GM06990 (cell line): ENCODE data around the gene DPPA5.

Source experiments
- DNase-seq: peaks from one replicate; pipeline ENCODE4 v3.0.0-alpha.2; 2011; ENCODE audit not compliant: insufficient read length; ENCODE audit errors: extremely low read depth
- H3K27me3 ChIP-seq: replicated peaks from 2 replicates; pipeline ENCODE4 v1.6.0; 2011; ENCODE audit warnings: low read length; ENCODE audit not compliant: control insufficient read depth, insufficient read depth
- H3K36me3 ChIP-seq: 2 replicates; pipeline ENCODE4 v1.5.1; 2011; ENCODE audit warnings: low read length; ENCODE audit not compliant: control insufficient read depth, insufficient read depth
- H3K4me3 ChIP-seq: replicated peaks from 2 replicates; pipeline ENCODE4 v1.5.1; 2011; ENCODE audit warnings: low read depth, mild to moderate bottlenecking, control low read depth, low read length
- TF ChIP-seq, protein P1 (sequence below): IDR thresholded peaks from 2 replicates; pipeline ENCODE4 v1.5.1; 2011; ENCODE audit warnings: low read length, control low read depth, mild to moderate bottlenecking, inconsistent platforms; ENCODE audit not compliant: insufficient read depth, poor library complexity, severe bottlenecking

The DPPA5 gene

DNA sequence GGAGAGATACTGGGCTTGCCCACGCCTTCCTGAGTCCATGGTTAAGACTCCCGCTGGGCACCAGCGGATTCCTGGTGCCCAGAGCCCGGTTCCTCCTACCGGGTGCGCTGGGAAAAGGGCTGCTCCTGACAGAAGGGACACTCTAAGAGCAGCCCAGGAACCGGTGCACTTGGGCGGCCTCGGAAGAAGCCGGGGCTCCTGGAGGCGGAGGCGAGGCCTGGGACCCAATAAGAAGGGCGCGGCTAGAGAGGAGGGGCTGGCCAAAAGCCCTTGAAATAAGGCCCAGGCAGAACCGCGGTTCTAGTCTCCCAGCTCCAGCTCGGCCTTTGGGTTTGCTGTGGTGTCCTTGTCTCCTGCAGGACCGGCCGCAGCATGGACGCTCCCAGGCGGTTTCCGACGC, 8.3 kb upstream of the DPPA5 start, which contains the start of gene KHDC3L:
Gene KHDC3L, plus strand, starts transcription at position 301 of the 400 bp plus-strand sequence. Its CDS starts 72 bp downstream, at position 373.
- TF ChIP-seq, protein P1, sequence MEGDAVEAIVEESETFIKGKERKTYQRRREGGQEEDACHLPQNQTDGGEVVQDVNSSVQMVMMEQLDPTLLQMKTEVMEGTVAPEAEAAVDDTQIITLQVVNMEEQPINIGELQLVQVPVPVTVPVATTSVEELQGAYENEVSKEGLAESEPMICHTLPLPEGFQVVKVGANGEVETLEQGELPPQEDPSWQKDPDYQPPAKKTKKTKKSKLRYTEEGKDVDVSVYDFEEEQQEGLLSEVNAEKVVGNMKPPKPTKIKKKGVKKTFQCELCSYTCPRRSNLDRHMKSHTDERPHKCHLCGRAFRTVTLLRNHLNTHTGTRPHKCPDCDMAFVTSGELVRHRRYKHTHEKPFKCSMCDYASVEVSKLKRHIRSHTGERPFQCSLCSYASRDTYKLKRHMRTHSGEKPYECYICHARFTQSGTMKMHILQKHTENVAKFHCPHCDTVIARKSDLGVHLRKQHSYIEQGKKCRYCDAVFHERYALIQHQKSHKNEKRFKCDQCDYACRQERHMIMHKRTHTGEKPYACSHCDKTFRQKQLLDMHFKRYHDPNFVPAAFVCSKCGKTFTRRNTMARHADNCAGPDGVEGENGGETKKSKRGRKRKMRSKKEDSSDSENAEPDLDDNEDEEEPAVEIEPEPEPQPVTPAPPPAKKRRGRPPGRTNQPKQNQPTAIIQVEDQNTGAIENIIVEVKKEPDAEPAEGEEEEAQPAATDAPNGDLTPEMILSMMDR = no peak
- H3K4me3 ChIP-seq = no peak within 1 kb of the TSS
- DNase-seq = no peak
- H3K27me3 ChIP-seq = no peaks in the 10 kb centered on the region
- no peaks in the 10 kb centered on the region for H3K36me3 ChIP-seq

- H3K4me3 ChIP-seq = no peak overlapping the region
- H3K36me3 ChIP-seq = no peaks in the 10 kb centered on the region
- no peaks in the 10 kb centered on the region; the same call in 1 of the 2 replicates for H3K27me3 ChIP-seq
- no peak for DNase-seq
- TF ChIP-seq, protein P1 = no peak
Observed at GRCh38 chr6:73349311-73349710, 4.8 kb downstream of the DPPA5 start.

- H3K36me3 ChIP-seq = no peaks in the 10 kb centered on the region
- TF ChIP-seq, protein P1 = no peak
- no peaks in the 10 kb centered on the region; the same call in 1 of the 2 replicates for H3K27me3 ChIP-seq
- DNase-seq = no peak
- H3K4me3 ChIP-seq = no peak overlapping the region
Observed at GRCh38 chr6:73348550-73349204, 5.4 kb downstream of the DPPA5 start.

DNA sequence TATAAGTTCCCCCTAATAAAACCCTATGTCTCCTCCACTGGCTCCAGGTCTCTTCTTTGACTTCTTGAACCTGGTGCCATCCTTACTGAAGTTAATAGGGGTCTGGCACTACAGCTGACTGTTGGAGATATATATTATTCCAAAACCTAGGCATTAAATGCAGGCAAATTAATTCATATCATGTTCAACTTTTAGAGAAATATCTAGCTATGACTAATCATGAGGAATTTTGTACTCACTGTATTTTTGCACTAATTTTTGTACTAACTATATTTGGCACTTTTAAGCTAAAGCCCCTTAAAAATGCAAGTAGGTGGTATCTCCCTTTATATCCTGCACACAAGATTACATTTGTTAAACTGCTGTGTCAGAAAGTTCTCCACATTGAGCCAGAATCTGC, 10.9 kb downstream of the DPPA5 start:
- no peaks in the 10 kb centered on the region for H3K36me3 ChIP-seq
- TF ChIP-seq, protein P1 = no peak
- DNase-seq = no peak
- no peak overlapping the region for H3K4me3 ChIP-seq
- H3K27me3 ChIP-seq = no peaks in the 10 kb centered on the region

DNA sequence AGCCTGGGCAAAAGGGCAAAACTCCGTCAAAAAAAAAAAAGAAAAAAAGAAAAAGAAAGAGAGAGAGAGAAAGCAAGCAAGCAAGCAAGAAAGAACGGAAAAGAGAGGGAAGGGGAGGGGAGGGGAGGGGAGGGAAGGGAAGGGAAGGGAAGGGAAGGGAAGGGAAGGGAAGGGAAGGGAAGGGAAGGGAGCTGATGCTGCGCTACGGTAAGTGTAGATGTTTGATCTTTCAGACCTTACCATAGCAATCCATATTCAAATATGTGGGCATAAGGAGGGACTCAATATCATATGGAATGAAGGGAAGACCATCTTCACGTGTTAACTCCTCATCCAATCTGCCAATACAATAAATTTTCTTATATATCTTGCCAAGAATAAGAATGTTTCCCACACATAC, 11.9 kb downstream of the DPPA5 start:
- TF ChIP-seq, protein P1 = no peak
- Histone ChIP-seq H3K36me3 (no peaks in the 10 kb centered on the region), H3K27me3 (no peaks in the 10 kb centered on the region), H3K4me3 (no peak overlapping the region)
- DNase-seq = no peak
